Mammary epithelial cell (primary cell): ENCODE results near the gene MTMR12.

Experiments used
- EZH2 ChIP-seq: IDR thresholded peaks from 2 replicates; pipeline ENCODE4 v1.6.1; 2012; ENCODE audit warnings: low read length, inconsistent platforms, borderline replicate concordance
- TF ChIP-seq, protein P1 (sequence below), 2 donors: IDR thresholded peaks in 1 of 2; conservative IDR thresholded peaks in 1 of 2; 2 replicates each; pipeline ENCODE4 v1.5.1; 2011 to 2012; ENCODE audit warnings: inconsistent platforms in 2 of 2, low read length in 2 of 2, mild to moderate bottlenecking in 2 of 2, control low read depth in 1 of 2, low read depth in 1 of 2; ENCODE audit not compliant: insufficient read depth in 1 of 2; ENCODE audit errors: extremely low read depth in 1 of 2

DNA sequence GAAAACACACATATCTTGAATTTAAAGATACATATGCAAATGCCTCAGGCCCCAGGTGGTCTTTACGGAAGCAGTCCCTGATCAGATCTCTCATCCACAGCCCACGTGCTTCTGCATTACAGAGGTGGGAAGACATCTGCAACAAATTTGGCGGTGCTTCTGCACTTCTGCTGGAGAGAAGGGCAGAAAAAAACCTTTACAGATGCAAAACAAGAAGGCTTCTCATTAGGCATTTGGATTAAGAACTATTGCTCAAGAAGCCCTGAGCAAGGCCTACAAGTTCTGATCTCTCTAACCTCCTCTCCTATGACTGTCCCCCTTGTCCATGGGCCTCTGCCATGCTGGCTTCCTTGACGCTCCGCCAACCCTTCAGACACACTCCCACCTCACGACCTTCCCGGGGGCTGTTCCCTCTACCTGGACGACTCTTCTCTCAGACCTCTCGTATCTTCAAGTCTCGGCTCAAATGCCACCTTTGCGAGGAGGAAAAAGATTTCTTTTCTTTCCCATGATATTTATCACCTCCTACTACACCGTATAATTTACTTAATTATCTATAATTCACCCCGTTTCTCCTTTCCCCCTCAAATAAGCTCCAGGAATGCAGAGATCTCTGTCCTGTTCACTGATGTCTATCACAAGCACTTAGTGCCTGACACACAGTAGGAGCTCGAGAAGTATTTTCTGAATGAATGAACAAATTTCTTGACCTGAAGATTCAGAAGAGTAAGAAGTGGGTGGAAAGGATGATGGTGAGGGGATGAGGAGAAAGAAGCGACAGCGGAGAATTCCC lies 1.1 kb downstream of the MTMR12 start:
- TF ChIP-seq, protein P1, sequence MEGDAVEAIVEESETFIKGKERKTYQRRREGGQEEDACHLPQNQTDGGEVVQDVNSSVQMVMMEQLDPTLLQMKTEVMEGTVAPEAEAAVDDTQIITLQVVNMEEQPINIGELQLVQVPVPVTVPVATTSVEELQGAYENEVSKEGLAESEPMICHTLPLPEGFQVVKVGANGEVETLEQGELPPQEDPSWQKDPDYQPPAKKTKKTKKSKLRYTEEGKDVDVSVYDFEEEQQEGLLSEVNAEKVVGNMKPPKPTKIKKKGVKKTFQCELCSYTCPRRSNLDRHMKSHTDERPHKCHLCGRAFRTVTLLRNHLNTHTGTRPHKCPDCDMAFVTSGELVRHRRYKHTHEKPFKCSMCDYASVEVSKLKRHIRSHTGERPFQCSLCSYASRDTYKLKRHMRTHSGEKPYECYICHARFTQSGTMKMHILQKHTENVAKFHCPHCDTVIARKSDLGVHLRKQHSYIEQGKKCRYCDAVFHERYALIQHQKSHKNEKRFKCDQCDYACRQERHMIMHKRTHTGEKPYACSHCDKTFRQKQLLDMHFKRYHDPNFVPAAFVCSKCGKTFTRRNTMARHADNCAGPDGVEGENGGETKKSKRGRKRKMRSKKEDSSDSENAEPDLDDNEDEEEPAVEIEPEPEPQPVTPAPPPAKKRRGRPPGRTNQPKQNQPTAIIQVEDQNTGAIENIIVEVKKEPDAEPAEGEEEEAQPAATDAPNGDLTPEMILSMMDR (conservative IDR thresholded peaks at IDR 0.05 in 1 of 2, IDR thresholded peaks at IDR 0.05 in 1 of 2; ENCODE audit: extremely low read depth in 1 of 2, insufficient read depth in 1 of 2, low read depth in 1 of 2, low read length in 2 of 2), result no peak
- TF ChIP-seq EZH2, result no peak
